ENCODE measurements around the gene DOP1B. TPM values are rescaled to one million over a fixed set of nuclear protein-coding genes. Genes with fewer than 3 reads are reported as not detected.

Gene DOP1B
- polyA plus RNA-seq, 3 donors from 2014 or later, result 2.5 to 15.5 (median 4.5) TPM

DNA sequence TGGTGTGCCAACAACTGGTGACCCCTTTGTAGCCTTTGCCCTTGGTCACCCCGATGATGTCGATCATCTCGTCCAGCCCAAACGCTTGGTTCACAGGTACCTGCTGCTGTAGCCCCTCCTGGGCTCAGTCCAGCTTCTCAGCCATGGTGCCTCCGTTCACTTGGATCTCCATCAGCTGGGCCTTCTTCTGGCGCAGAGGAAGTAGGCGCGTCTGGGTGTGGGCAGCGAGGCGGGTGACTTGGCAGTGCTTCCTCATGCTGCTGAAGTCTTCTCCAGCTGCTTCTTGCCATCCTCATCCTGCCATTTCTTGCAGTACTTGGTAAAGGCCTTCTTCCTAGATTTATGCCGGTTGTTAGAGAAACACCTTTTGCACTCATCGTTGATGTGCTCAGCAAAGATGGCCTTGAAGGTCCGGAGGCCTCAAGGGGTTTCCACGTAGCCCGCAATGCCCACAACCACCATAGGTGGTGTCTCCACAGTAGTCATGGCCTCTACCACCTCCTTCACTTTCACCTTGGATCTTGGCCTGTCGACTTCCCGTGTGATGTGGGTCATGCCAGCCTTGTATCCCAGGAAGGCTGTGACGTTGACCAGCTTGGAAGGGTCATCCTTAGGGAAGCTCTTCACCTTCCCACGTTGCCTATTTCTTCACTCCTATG lies 13.0 kb downstream of the DOP1B start:
- no peak overlapping the region for H3K27ac Mint-ChIP-seq
- peaks cover 1 to 8% (median 2%) of the 10 kb centered on the region in 3 donors for H3K27me3 Mint-ChIP-seq (ENCODE audit: low read depth in 3 of 3)
- H3K4me1 Mint-ChIP-seq, result peaks cover 20 to 21% of the 10 kb centered on the region in 2 donors
- H3K9me3 Mint-ChIP-seq, result no peaks in the 10 kb centered on the region
- DNase-seq, result no peak
- H3K4me3 Mint-ChIP-seq, result no peak overlapping the region
- peaks cover 17 to 33% (median 19%) of the 10 kb centered on the region in 3 donors for H3K36me3 Mint-ChIP-seq

DNA sequence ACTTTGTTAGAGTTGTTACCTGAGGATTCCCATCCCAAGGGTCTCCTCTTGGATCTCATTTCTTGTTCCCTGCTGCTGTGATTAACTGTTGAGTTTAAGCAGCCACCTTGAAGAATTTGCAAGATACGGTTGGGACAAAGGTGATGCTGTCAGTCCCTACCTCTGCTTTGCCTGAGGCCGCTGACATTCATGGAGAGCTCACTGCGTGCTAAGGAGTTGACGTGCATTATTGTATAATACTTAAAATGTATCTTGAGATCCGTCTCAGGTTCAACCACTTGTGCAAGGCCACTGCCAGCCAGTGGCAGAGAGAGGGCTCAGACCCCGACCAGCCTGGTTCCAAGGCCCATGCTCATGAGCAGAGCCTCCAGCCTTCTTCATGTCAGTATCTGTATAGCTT lies 14.2 kb downstream of the DOP1B start:
- no peak overlapping the region for H3K4me3 Mint-ChIP-seq
- H3K27me3 Mint-ChIP-seq (ENCODE audit: low read depth in 3 of 3), result peaks cover 1 to 8% (median 2%) of the 10 kb centered on the region in 3 donors
- H3K9me3 Mint-ChIP-seq, result no peaks in the 10 kb centered on the region
- H3K36me3 Mint-ChIP-seq, result peaks cover 15 to 29% (median 19%) of the 10 kb centered on the region in 3 donors
- DNase-seq, result no peak
- peaks cover 31 to 32% of the 10 kb centered on the region in 2 donors for H3K4me1 Mint-ChIP-seq
- H3K27ac Mint-ChIP-seq, result no peak overlapping the region

DNA sequence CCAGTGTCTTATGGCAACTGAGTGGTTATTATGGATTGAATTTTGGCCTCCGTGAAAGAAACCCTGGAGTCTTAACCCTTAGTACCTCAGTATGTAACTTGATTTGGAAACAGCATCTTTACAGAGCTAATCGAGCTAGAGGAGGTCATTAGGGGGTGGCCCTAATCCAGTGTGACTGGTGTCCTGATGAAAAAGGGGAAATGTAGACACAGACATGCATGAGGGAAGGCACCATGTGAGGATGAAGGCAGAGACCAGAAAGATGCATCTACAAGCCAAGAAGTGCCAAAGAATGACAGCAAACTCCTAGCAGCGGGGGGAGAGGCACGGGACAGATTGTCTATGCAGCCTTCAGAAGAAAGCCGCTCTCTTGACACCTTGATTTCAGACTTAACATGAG lies 14.7 kb downstream of the DOP1B start:
- DNase-seq, result no peak
- H3K36me3 Mint-ChIP-seq, result peaks cover 18 to 28% (median 19%) of the 10 kb centered on the region in 3 donors

GRCh38 chr21:36171741-36172331 lies 15.2 kb downstream of the DOP1B start:
- H3K4me3 Mint-ChIP-seq, result peak overlapping the region in 4 of 5 donors; percentile 3 to 34 (median 8)
- no peaks in the 10 kb centered on the region for H3K9me3 Mint-ChIP-seq
- H3K27ac Mint-ChIP-seq, result peak overlapping the region; percentile 5 to 91 (median 50)
- peaks cover 1 to 8% (median 2%) of the 10 kb centered on the region in 3 donors for H3K27me3 Mint-ChIP-seq (ENCODE audit: low read depth in 3 of 3)
- no peak for DNase-seq
- H3K36me3 Mint-ChIP-seq, result peaks cover 15 to 23% (median 20%) of the 10 kb centered on the region in 3 donors
- peaks cover 35 to 38% of the 10 kb centered on the region in 2 donors for H3K4me1 Mint-ChIP-seq

More for the DNA sequence above, 14.7 kb downstream of the DOP1B start:
- peak overlapping the region in 1 of 5 donors; percentile 5 for H3K4me3 Mint-ChIP-seq
- peaks cover 1 to 8% (median 2%) of the 10 kb centered on the region in 3 donors for H3K27me3 Mint-ChIP-seq (ENCODE audit: low read depth in 3 of 3)
- H3K9me3 Mint-ChIP-seq, result no peaks in the 10 kb centered on the region
- peaks cover 35 to 38% of the 10 kb centered on the region in 2 donors for H3K4me1 Mint-ChIP-seq
- H3K27ac Mint-ChIP-seq, result peak overlapping the region in 5 of 6 donors; percentile 14 to 91 (median 53)

- Mint-ChIP-seq H3K36me3 (peaks cover 6 to 23% (median 11%) of the 10 kb centered on the region in 3 donors), H3K27me3 (ENCODE audit: low read depth in 3 of 3) (peaks cover 0 to 8% (median 2%) of the 10 kb centered on the region in 3 donors), H3K9me3 (no peaks in the 10 kb centered on the region), H3K4me3 (peak overlapping the region; percentile 13 to 55 (median 33)), H3K4me1 (peaks cover 35 to 38% of the 10 kb centered on the region in 2 donors), H3K27ac (peak overlapping the region; percentile 66 to 93 (median 74))
- DNase-seq, result no peak
Observed at GRCh38 chr21:36174780-36175179, 18.2 kb downstream of the DOP1B start.

DNA sequence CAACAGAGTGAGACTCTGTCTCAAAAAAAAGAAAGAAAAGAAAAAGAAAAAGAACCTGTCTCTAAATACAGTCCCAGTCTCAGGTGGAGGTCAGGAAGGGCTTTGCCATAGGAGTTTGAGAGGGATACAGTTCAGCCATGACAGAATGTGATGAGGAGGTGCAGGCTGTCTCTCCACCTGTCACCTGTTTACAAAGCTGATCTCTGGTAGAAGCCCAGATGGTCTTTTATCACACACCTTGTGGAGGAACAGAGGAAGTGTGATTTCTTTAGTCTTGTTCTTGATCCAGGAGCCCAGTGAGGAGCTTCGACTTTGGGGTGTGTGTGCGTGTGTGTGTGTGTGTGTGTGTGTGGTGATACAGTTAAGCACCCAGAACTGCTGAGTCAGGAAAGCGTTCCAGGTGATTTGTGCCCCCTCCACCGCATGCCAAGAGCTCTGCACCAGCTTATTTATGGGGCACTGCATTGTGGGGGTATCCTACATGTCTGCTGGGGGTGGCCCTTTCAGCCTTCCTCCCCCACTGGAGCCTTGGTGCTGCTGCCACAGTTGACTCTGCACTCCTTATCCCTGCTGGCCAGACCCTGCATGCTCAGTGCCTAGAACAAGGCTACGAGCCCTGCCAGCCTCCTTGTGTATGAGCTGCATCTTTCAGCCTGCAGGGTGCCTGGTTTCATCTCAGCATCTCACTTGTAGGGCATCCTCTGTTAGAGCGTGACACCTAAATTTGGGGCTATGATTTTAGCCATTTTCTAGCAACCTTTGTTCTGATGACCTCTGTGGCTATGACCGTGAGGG lies 19.3 kb downstream of the DOP1B start:
- no peak for DNase-seq
- H3K27me3 Mint-ChIP-seq (ENCODE audit: low read depth in 3 of 3), result peaks cover 1 to 8% (median 2%) of the 10 kb centered on the region in 3 donors
- peak overlapping the region in 1 of 5 donors; percentile 13 for H3K4me3 Mint-ChIP-seq
- H3K4me1 Mint-ChIP-seq, result peaks cover 35 to 40% of the 10 kb centered on the region in 2 donors
- H3K9me3 Mint-ChIP-seq, result no peaks in the 10 kb centered on the region
- peaks cover 3 to 20% (median 11%) of the 10 kb centered on the region in 3 donors for H3K36me3 Mint-ChIP-seq
- peak overlapping the region in 5 of 6 donors; percentile 51 to 93 (median 77) for H3K27ac Mint-ChIP-seq

- no peak for DNase-seq
- Mint-ChIP-seq H3K4me3 (no peak overlapping the region), H3K4me1 (peaks cover 31 to 33% of the 10 kb centered on the region in 2 donors), H3K9me3 (no peaks in the 10 kb centered on the region), H3K27me3 (ENCODE audit: low read depth in 3 of 3) (peaks cover 1 to 8% (median 2%) of the 10 kb centered on the region in 3 donors), H3K27ac (peak overlapping the region in 1 of 6 donors; percentile 19), H3K36me3 (peaks cover 3 to 20% (median 12%) of the 10 kb centered on the region in 3 donors)
Observed at GRCh38 chr21:36178349-36178748, 21.7 kb downstream of the DOP1B start.

DNA sequence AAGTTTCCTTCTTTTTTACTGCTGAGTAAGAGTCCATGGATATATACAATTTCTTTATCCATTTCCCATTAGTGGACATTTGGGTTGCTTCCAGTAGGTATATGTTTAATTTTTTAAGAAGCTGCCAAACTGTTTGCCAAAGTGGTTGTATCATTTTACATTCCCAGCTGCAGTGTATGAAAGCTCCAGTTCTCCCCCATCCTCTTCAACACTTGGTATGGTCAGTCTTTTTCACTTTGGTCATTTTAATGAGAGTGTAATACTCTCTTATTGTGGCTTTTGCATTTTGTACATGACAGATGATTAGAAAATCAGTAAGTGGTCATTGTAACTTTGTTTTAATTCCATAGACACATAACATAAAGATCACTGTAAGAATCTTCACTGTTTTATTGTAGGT lies 22.5 kb downstream of the DOP1B start:
- no peaks in the 10 kb centered on the region for H3K9me3 Mint-ChIP-seq
- peaks cover 0 to 16% (median 8%) of the 10 kb centered on the region in 3 donors for H3K36me3 Mint-ChIP-seq

DNA sequence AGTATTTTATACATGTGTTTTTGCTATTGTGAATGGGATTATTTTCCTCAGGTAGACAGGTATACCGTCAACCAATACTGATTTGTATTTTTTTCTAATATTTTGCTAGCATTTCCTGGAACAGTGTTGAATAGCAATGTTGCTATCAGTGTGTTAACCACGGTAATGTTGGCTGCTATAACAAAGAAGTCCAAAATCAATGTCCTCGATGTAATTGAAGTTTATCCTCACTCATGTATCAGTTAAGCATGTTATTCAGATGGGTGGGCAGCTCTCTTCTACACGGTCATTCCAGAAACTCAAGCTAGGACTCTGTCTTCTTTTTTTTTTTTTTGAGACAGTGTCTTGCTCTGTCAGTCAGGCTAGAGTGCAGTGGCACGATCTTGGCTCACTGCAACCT lies 24.3 kb downstream of the DOP1B start:
- Mint-ChIP-seq H3K9me3 (no peaks in the 10 kb centered on the region), H3K4me3 (no peak overlapping the region), H3K4me1 (peaks cover 13 to 16% of the 10 kb centered on the region in 2 donors), H3K27ac (peak overlapping the region in 1 of 6 donors; percentile 61), H3K36me3 (peaks cover 0 to 13% (median 8%) of the 10 kb centered on the region in 3 donors), H3K27me3 (ENCODE audit: low read depth in 3 of 3) (peaks cover 0 to 1% (median 0%) of the 10 kb centered on the region in 3 donors)
- DNase-seq, result no peak

More for the DNA sequence above, 22.5 kb downstream of the DOP1B start:
- Mint-ChIP-seq H3K27ac (peak overlapping the region in 1 of 6 donors; percentile 0), H3K4me1 (peaks cover 24 to 26% of the 10 kb centered on the region in 2 donors), H3K4me3 (no peak overlapping the region), H3K27me3 (ENCODE audit: low read depth in 3 of 3) (peaks cover 0 to 1% (median under 1%) of the 10 kb centered on the region in 3 donors)
- DNase-seq, result no peak

GRCh38 chr21:36183144-36183795 lies 26.6 kb downstream of the DOP1B start:
- no peak overlapping the region for H3K4me3 Mint-ChIP-seq
- H3K36me3 Mint-ChIP-seq, result peaks cover 3 to 14% (median 10%) of the 10 kb centered on the region in 3 donors
- H3K27me3 Mint-ChIP-seq (ENCODE audit: low read depth in 3 of 3), result peaks cover 0 to 1% (median 0%) of the 10 kb centered on the region in 3 donors
- H3K9me3 Mint-ChIP-seq, result no peaks in the 10 kb centered on the region
- peaks cover 19 to 24% of the 10 kb centered on the region in 2 donors for H3K4me1 Mint-ChIP-seq
- no peak for DNase-seq
- H3K27ac Mint-ChIP-seq, result peak overlapping the region in 1 of 6 donors; percentile 17

- Mint-ChIP-seq H3K27me3 (ENCODE audit: low read depth in 3 of 3) (peaks cover 0 to 1% (median 0%) of the 10 kb centered on the region in 3 donors), H3K27ac (no peak overlapping the region)
Observed at GRCh38 chr21:36184545-36184944, 27.9 kb downstream of the DOP1B start.

GRCh38 chr21:36185523-36185922 lies 28.9 kb downstream of the DOP1B start:
- Mint-ChIP-seq H3K4me3 (no peak overlapping the region), H3K4me1 (peaks cover 29 to 36% of the 10 kb centered on the region in 2 donors), H3K27ac (peak overlapping the region in 1 of 6 donors; percentile 26), H3K27me3 (ENCODE audit: low read depth in 3 of 3) (no peaks in the 10 kb centered on the region), H3K36me3 (peaks cover 4 to 12% (median 4%) of the 10 kb centered on the region in 3 donors), H3K9me3 (no peaks in the 10 kb centered on the region)
- no peak for DNase-seq

More at GRCh38 chr21:36184545-36184944, 27.9 kb downstream of the DOP1B start:
- no peak overlapping the region for H3K4me3 Mint-ChIP-seq
- peaks cover 4 to 12% (median 4%) of the 10 kb centered on the region in 3 donors for H3K36me3 Mint-ChIP-seq
- H3K9me3 Mint-ChIP-seq, result no peaks in the 10 kb centered on the region
- DNase-seq, result no peak
- H3K4me1 Mint-ChIP-seq, result peaks cover 29 to 35% of the 10 kb centered on the region in 2 donors

GRCh38 chr21:36186081-36186480 lies 29.5 kb downstream of the DOP1B start:
- H3K36me3 Mint-ChIP-seq, result peaks cover 4 to 15% (median 10%) of the 10 kb centered on the region in 3 donors
- peak overlapping the region in 1 of 6 donors; percentile 21 for H3K27ac Mint-ChIP-seq
- no peak overlapping the region for H3K4me3 Mint-ChIP-seq
- DNase-seq, result no peak
- no peaks in the 10 kb centered on the region for H3K9me3 Mint-ChIP-seq
- H3K4me1 Mint-ChIP-seq, result peaks cover 26 to 41% of the 10 kb centered on the region in 2 donors
- no peaks in the 10 kb centered on the region for H3K27me3 Mint-ChIP-seq (ENCODE audit: low read depth in 3 of 3)

Data from immature natural killer cell (primary cell).